ENCODE results near the gene AFAP1.

GRCh38 chr4:7829652-7830580 lies 109.7 kb downstream of the AFAP1 start:
- TF ChIP-seq POLR2A (IDR thresholded peaks at IDR 0.05) (no peak), EP300 (IDR thresholded peaks at IDR 0.05) (no peak), POLR2AphosphoS5 (IDR thresholded peaks at IDR 0.05) (no peak)
- TF ChIP-seq, protein P1, sequence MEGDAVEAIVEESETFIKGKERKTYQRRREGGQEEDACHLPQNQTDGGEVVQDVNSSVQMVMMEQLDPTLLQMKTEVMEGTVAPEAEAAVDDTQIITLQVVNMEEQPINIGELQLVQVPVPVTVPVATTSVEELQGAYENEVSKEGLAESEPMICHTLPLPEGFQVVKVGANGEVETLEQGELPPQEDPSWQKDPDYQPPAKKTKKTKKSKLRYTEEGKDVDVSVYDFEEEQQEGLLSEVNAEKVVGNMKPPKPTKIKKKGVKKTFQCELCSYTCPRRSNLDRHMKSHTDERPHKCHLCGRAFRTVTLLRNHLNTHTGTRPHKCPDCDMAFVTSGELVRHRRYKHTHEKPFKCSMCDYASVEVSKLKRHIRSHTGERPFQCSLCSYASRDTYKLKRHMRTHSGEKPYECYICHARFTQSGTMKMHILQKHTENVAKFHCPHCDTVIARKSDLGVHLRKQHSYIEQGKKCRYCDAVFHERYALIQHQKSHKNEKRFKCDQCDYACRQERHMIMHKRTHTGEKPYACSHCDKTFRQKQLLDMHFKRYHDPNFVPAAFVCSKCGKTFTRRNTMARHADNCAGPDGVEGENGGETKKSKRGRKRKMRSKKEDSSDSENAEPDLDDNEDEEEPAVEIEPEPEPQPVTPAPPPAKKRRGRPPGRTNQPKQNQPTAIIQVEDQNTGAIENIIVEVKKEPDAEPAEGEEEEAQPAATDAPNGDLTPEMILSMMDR (IDR thresholded peaks at IDR 0.05) = no peak
